ENCODE measurements around the gene EVL.

EVL gene

GRCh38 chr14:100159094-100159864, 94.1 kb downstream of the EVL start, which contains the start of gene DEGS2:
Gene DEGS2 (minus strand): TSS chr14:100159645. CDS start chr14:100159587, 58 bp downstream.
- H3K36me3 ChIP-seq (ENCODE audit: control insufficient read depth, insufficient read depth, low read length): no peaks in the 10 kb centered on the region
- peaks cover 5% of the 10 kb centered on the region for H3K27me3 ChIP-seq (replicated peaks; ENCODE audit: control insufficient read depth, insufficient read depth, low read length)
- DNase-seq (ENCODE audit: extremely low read depth, insufficient read length): peak; percentile 68
- peak within 1 kb of the TSS; percentile 56 for H3K4me3 ChIP-seq (replicated peaks; ENCODE audit: low read depth, low read length)
- no peak for TF ChIP-seq CTCF (IDR thresholded peaks at IDR 0.05; ENCODE audit: insufficient read depth, low read length, poor library complexity, severe bottlenecking)

GRCh38 chr14:100159865-100160533, 94.8 kb downstream of the EVL start:
- Histone ChIP-seq H3K36me3 (ENCODE audit: control insufficient read depth, insufficient read depth, low read length) (no peaks in the 10 kb centered on the region), H3K4me3 (replicated peaks; ENCODE audit: low read depth, low read length) (peak overlapping the region; percentile 43), H3K27me3 (replicated peaks; ENCODE audit: control insufficient read depth, insufficient read depth, low read length) (peaks cover 5% of the 10 kb centered on the region)
- no peak for TF ChIP-seq CTCF (IDR thresholded peaks at IDR 0.05; ENCODE audit: insufficient read depth, low read length, poor library complexity, severe bottlenecking)
- no peak for DNase-seq (ENCODE audit: extremely low read depth, insufficient read length)

GRCh38 chr14:100160534-100160916, 95.3 kb downstream of the EVL start:
- H3K36me3 ChIP-seq (ENCODE audit: control insufficient read depth, insufficient read depth, low read length): no peaks in the 10 kb centered on the region
- no peak for DNase-seq (ENCODE audit: extremely low read depth, insufficient read length)
- TF ChIP-seq CTCF (IDR thresholded peaks at IDR 0.05; ENCODE audit: insufficient read depth, low read length, poor library complexity, severe bottlenecking): no peak
- no peak overlapping the region for H3K4me3 ChIP-seq (replicated peaks; ENCODE audit: low read depth, low read length)
- H3K27me3 ChIP-seq (replicated peaks; ENCODE audit: control insufficient read depth, insufficient read depth, low read length): peaks cover 5% of the 10 kb centered on the region

GRCh38 chr14:100165376-100165775, 100.2 kb downstream of the EVL start:
- Histone ChIP-seq H3K36me3 (ENCODE audit: control insufficient read depth, insufficient read depth, low read length) (no peaks in the 10 kb centered on the region), H3K4me3 (replicated peaks; ENCODE audit: low read depth, low read length) (no peak overlapping the region), H3K27me3 (replicated peaks; ENCODE audit: control insufficient read depth, insufficient read depth, low read length) (peaks cover 1% of the 10 kb centered on the region)
- TF ChIP-seq CTCF (IDR thresholded peaks at IDR 0.05; ENCODE audit: insufficient read depth, low read length, poor library complexity, severe bottlenecking): no peak
- DNase-seq (ENCODE audit: extremely low read depth, insufficient read length): no peak

GRCh38 chr14:100165831-100166440, 100.7 kb downstream of the EVL start:
- no peak for DNase-seq (ENCODE audit: extremely low read depth, insufficient read length)
- Histone ChIP-seq H3K36me3 (ENCODE audit: control insufficient read depth, insufficient read depth, low read length) (no peaks in the 10 kb centered on the region), H3K27me3 (replicated peaks; ENCODE audit: control insufficient read depth, insufficient read depth, low read length) (no peaks in the 10 kb centered on the region), H3K4me3 (replicated peaks; ENCODE audit: low read depth, low read length) (no peak overlapping the region)
- no peak for TF ChIP-seq CTCF (IDR thresholded peaks at IDR 0.05; ENCODE audit: insufficient read depth, low read length, poor library complexity, severe bottlenecking)
